ENCODE results near the gene SBK2. TPM values are rescaled to one million over a fixed set of nuclear protein-coding genes. Genes with fewer than 3 reads are reported as not detected.

The SBK2 gene
- total and polyA plus RNA-seq, 2 donors (not counting 3 experiments of a cell fraction or from before 2014, with no cell fraction given): not detected

GRCh38 chr19:55536366-55536765, 567 bp downstream of the SBK2 start:
- H3K4me2 ChIP-seq (ENCODE audit: insufficient read depth, low read length): no peak overlapping the region
- POLR2A ChIA-PET: no interaction called here
- DNase-seq (ENCODE audit: low read depth, low spot score) (no peak), FAIRE-seq (no peak)
- CTCF ChIA-PET: interaction anchor here (1.6 kb wide), 1 partner anchor 70 kb away, joined by 7 read pairs; the partner anchor contains the start of gene ZNF865
- no peaks in the 10 kb centered on the region for H3K4me1 ChIP-seq (ENCODE audit: control insufficient read depth, extremely low read depth, insufficient read depth, low read length)
- no peaks in the 10 kb centered on the region for H3K79me2 ChIP-seq (ENCODE audit: control insufficient read depth, insufficient read depth, low read length)
- H3K9ac ChIP-seq (replicated peaks; ENCODE audit: extremely low read depth, insufficient read depth, low read length): no peak overlapping the region
- no peaks in the 10 kb centered on the region for H3K9me3 ChIP-seq (replicated peaks; ENCODE audit: control insufficient read depth, insufficient read depth, low read length)
- H3K27me3 ChIP-seq (ENCODE audit: control insufficient read depth in 2 of 2, insufficient read depth in 2 of 2, low read length in 2 of 2): no peaks in the 10 kb centered on the region
- H4K20me1 ChIP-seq (replicated peaks; ENCODE audit: control insufficient read depth, extremely low read depth, insufficient read depth, low read length): no peaks in the 10 kb centered on the region
- H3K9me1 ChIP-seq (replicated peaks; ENCODE audit: control insufficient read depth, extremely low read depth, insufficient read depth, low read length): no peaks in the 10 kb centered on the region
- no peak for TF ChIP-seq POLR2AphosphoS5 (IDR thresholded peaks at IDR 0.05; ENCODE audit: insufficient read depth, low read depth, low read length)
- H2AFZ ChIP-seq (ENCODE audit: low read depth, low read length): no peak overlapping the region
- no peaks in the 10 kb centered on the region for H3K36me3 ChIP-seq (ENCODE audit: control insufficient read depth in 2 of 2, extremely low read depth in 1 of 2, insufficient read depth in 2 of 2, low read length in 2 of 2)
- H3K27ac ChIP-seq (ENCODE audit: insufficient read depth, low read depth, low read length): no peak overlapping the region
- dilution Hi-C loops (cut with MboI; ENCODE audit: extremely low pct_ligation_motif_present, low sequenced_read_pairs): no loop called here
- intact Hi-C loops (cut with micrococcal nuclease): no loop called here
- no TSS peak for BruUV-seq (replicated peaks)
- H3K4me3 ChIP-seq (replicated peaks in 1 of 3; ENCODE audit: insufficient read depth in 1 of 3, low read depth in 1 of 3, low read length in 3 of 3): no peak overlapping the region

- Histone ChIP-seq H3K9ac (replicated peaks; ENCODE audit: extremely low read depth, insufficient read depth, low read length) (no peak overlapping the region), H3K27me3 (ENCODE audit: control insufficient read depth in 2 of 2, insufficient read depth in 2 of 2, low read length in 2 of 2) (no peaks in the 10 kb centered on the region), H2AFZ (ENCODE audit: low read depth, low read length) (no peak overlapping the region), H3K36me3 (ENCODE audit: control insufficient read depth in 2 of 2, extremely low read depth in 1 of 2, insufficient read depth in 2 of 2, low read length in 2 of 2) (no peaks in the 10 kb centered on the region), H3K4me1 (ENCODE audit: control insufficient read depth, extremely low read depth, insufficient read depth, low read length) (no peaks in the 10 kb centered on the region), H3K27ac (ENCODE audit: insufficient read depth, low read depth, low read length) (no peak overlapping the region), H3K9me1 (replicated peaks; ENCODE audit: control insufficient read depth, extremely low read depth, insufficient read depth, low read length) (no peaks in the 10 kb centered on the region), H3K79me2 (ENCODE audit: control insufficient read depth, insufficient read depth, low read length) (no peaks in the 10 kb centered on the region), H3K4me3 (replicated peaks in 1 of 3; ENCODE audit: insufficient read depth in 1 of 3, low read depth in 1 of 3, low read length in 3 of 3) (no peak overlapping the region), H4K20me1 (replicated peaks; ENCODE audit: control insufficient read depth, extremely low read depth, insufficient read depth, low read length) (no peaks in the 10 kb centered on the region), H3K9me3 (replicated peaks; ENCODE audit: control insufficient read depth, insufficient read depth, low read length) (no peaks in the 10 kb centered on the region), H3K4me2 (ENCODE audit: insufficient read depth, low read length) (no peak overlapping the region)
- POLR2A ChIA-PET: no interaction called here
- BruUV-seq (replicated peaks): no TSS peak
- FAIRE-seq: no peak
- no peak for TF ChIP-seq MAX (IDR thresholded peaks at IDR 0.05; ENCODE audit: insufficient read depth, insufficient read length)
- TF ChIP-seq POLR2A (IDR thresholded peaks at IDR 0.05; ENCODE audit: low read depth, low read length): no peak
- TF ChIP-seq JUN (IDR thresholded peaks at IDR 0.05; ENCODE audit: borderline replicate concordance, insufficient read depth, insufficient read length, low read depth): no peak
- TF ChIP-seq GATA2 (IDR thresholded peaks at IDR 0.05; ENCODE audit: insufficient read depth, insufficient read length, low read depth, low read length): no peak
- TF ChIP-seq EZH2 (IDR thresholded peaks at IDR 0.05; ENCODE audit: borderline replicate concordance, low read depth, low read length, severe bottlenecking): no peak
- no peak for TF ChIP-seq FOS (IDR thresholded peaks at IDR 0.05; ENCODE audit: borderline replicate concordance, insufficient read depth, low read length)
- TF ChIP-seq POLR2AphosphoS5 (IDR thresholded peaks at IDR 0.05; ENCODE audit: insufficient read depth, low read depth, low read length): no peak
- no peak for TF ChIP-seq CTCF (IDR thresholded peaks at IDR 0.05; ENCODE audit: extremely low read depth in 1 of 2, insufficient read depth in 1 of 2, low read depth in 1 of 2, low read length in 2 of 2)
- TF ChIP-seq MYC (IDR thresholded peaks at IDR 0.05; ENCODE audit: low read depth, low read length): no peak
- no peak for DNase-seq (ENCODE audit: low read depth, low spot score)
- intact Hi-C loops (cut with micrococcal nuclease): no loop called here
- CTCF ChIA-PET: interaction anchor here (1.4 to 1.6 kb wide), 2 partner anchors 68 to 70 kb away, joined by 3 to 7 read pairs; partner anchors contain the start of gene ZNF865
- dilution Hi-C loops (cut with MboI; ENCODE audit: extremely low pct_ligation_motif_present, low sequenced_read_pairs): no loop called here
These were observed 975 bp downstream of the SBK2 start for GRCh38 chr19:55535965-55536350.

Measured in endothelial cell of umbilical vein (primary cell).